Activated CD4-positive, alpha-beta memory T cell treated with anti-CD3 and anti-CD28 coated beads, Interleukin-2, amount 10 ng/mL, durations not matched to agents 7 days and 5 days (primary cell): Measurements from ENCODE around the gene CMTM4. TPM values are rescaled to one million over a fixed set of nuclear protein-coding genes. Genes with fewer than 3 reads are reported as not detected.

ENCODE experiments used
- CTCF ChIA-PET: fragments of 350-600 bp; sonication (Branson Sonifier 250); formaldehyde crosslinking; loops from one replicate; lab custom pipeline; 2021; ENCODE audit warnings: antibody characterized with exemption, inconsistent platforms; lab: Charles Lee
- POLR2A ChIA-PET: fragments of 350-600 bp; sonication (Branson Sonifier 250); formaldehyde crosslinking; loops from one replicate; lab custom pipeline; 2021; ENCODE audit warnings: antibody characterized with exemption; lab: Charles Lee
- DNase-seq: peaks from one replicate; pipeline ENCODE4 v3.0.0-alpha.2; 2020
- H3K27ac Mint-ChIP-seq: one replicate; pipeline ENCODE4 v1.8.0; 2021; ENCODE audit warnings: mild to moderate bottlenecking, mixed read lengths
- H3K27me3 Mint-ChIP-seq: one replicate; pipeline ENCODE4 v1.8.0; 2021; ENCODE audit warnings: mixed read lengths
- H3K36me3 Mint-ChIP-seq: one replicate; pipeline ENCODE4 v1.8.0; 2021; ENCODE audit warnings: low read depth, mixed read lengths
- H3K4me1 Mint-ChIP-seq: one replicate; pipeline ENCODE4 v1.8.0; 2021; ENCODE audit warnings: mixed read lengths
- H3K4me3 Mint-ChIP-seq: one replicate; pipeline ENCODE4 v1.8.0; 2021; ENCODE audit warnings: mild to moderate bottlenecking, mixed read lengths
- H3K9me3 Mint-ChIP-seq: one replicate; pipeline ENCODE4 v1.8.0; 2021; ENCODE audit warnings: mixed read lengths
- total RNA-seq, 2 experiments: library from RNA; stranded (reverse); gene quantifications; one replicate each; pipeline ENCODE4 v1.2.3, GENCODE V29; 2021

The CMTM4 gene
- under 1 TPM; 0.53 to 0.58 TPM for total RNA-seq

- POLR2A ChIA-PET, result no interaction called here
- H3K36me3 Mint-ChIP-seq, result no peaks in the 10 kb centered on the region
- H3K27ac Mint-ChIP-seq, result no peak within 1 kb of the TSS
- peaks cover 32% of the 10 kb centered on the region for H3K27me3 Mint-ChIP-seq
- H3K4me1 Mint-ChIP-seq, result peaks cover 10% of the 10 kb centered on the region
- peak; percentile 76 for DNase-seq
- CTCF ChIA-PET, result interaction anchor here (0.8 to 2.0 kb wide), 10 partner anchors 11 to 290 kb away, joined by 3 to 7 read pairs (median 3); partner anchors contain the start of gene NAE1
- peak within 1 kb of the TSS; percentile 69 for H3K4me3 Mint-ChIP-seq
- no peaks in the 10 kb centered on the region for H3K9me3 Mint-ChIP-seq
Observed at GRCh38 chr16:66696669-66697630, at the start of gene CMTM4. CMTM4 (minus strand) TSS chr16:66696743; CDS start chr16:66696525, 218 bp downstream.

GRCh38 chr16:66746048-66746447, 49.5 kb upstream of the CMTM4 start:
- peaks cover 49% of the 10 kb centered on the region for H3K4me1 Mint-ChIP-seq
- no peak overlapping the region for H3K4me3 Mint-ChIP-seq
- H3K9me3 Mint-ChIP-seq, result no peaks in the 10 kb centered on the region
- POLR2A ChIA-PET, result interaction anchor here (1.5 kb wide), 1 partner anchor 10 kb away, joined by 3 read pairs; no protein-coding TSS in a partner anchor
- H3K27ac Mint-ChIP-seq, result no peak overlapping the region
- H3K27me3 Mint-ChIP-seq, result no peaks in the 10 kb centered on the region
- peaks cover 46% of the 10 kb centered on the region for H3K36me3 Mint-ChIP-seq
- DNase-seq, result no peak
- CTCF ChIA-PET, result interaction anchor here (1.0 to 1.9 kb wide), 4 partner anchors 10 to 85 kb away, joined by 3 to 9 read pairs (median 6); partner anchors contain the start of gene NAE1

- H3K9me3 Mint-ChIP-seq, result no peaks in the 10 kb centered on the region
- no peak for DNase-seq
- H3K4me3 Mint-ChIP-seq, result no peak overlapping the region
- ChIA-PET POLR2A (interaction anchor here (0.7 kb wide), 1 partner anchor 191 kb away, joined by 3 read pairs; no protein-coding TSS in a partner anchor), CTCF (interaction anchor here (0.7 to 2.3 kb wide), 11 partner anchors 9 to 706 kb away, joined by 3 to 27 read pairs (median 5); partner anchors contain the start of genes DYNC1LI2 and NAE1)
- peaks cover 38% of the 10 kb centered on the region for H3K4me1 Mint-ChIP-seq
- peaks cover 58% of the 10 kb centered on the region for H3K36me3 Mint-ChIP-seq
- no peaks in the 10 kb centered on the region for H3K27me3 Mint-ChIP-seq
- H3K27ac Mint-ChIP-seq, result peak overlapping the region; percentile 60
Observed at GRCh38 chr16:66741950-66742808, 45.6 kb upstream of the CMTM4 start.

DNA sequence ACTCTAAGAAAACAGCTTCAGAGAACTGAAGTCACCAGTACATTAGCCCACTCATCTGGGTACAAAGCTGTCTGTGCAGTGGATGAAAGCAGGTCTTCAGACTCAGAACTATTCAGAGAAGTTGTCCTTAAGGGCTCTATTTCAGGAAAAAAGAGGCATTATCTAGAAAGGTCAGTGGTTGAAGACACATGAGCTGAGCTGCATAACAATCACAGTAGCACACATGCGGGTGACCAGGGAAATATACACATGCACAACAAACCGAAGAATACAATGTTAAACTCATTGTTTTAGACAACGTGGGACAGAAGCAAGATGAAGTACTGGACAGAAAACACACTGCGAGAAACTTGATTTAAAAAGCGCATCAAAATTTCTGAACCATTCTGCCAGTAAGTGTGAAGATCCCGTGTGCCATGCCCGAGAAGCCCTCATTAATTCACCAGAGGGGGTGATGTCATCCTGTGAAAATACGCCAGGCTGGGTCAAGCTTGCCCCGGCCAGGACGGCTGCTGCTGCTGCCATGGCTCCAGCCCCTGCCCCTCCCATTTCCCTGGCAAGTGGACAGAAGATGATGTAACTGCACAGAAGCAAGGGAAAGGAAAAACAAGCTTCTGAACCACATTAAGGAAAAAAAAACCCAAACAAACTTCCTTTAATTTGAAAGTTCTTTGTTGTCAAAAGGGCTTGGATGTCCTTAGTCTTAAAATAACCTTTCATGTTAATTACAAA, 44.8 kb upstream of the CMTM4 start:
- H3K36me3 Mint-ChIP-seq, result peaks cover 51% of the 10 kb centered on the region
- no peak for DNase-seq
- ChIA-PET POLR2A (interaction anchor here (0.7 to 1.2 kb wide), 3 partner anchors 13 to 192 kb away, joined by 3 read pairs; partner anchors contain the start of gene CKLF), CTCF (interaction anchor here (0.7 to 2.3 kb wide), 18 partner anchors 8 to 706 kb away, joined by 3 to 27 read pairs (median 5); partner anchors contain the start of genes DYNC1LI2 and NAE1)
- H3K4me3 Mint-ChIP-seq, result no peak overlapping the region
- H3K4me1 Mint-ChIP-seq, result peaks cover 30% of the 10 kb centered on the region
- peak overlapping the region; percentile 42 for H3K27ac Mint-ChIP-seq
- H3K9me3 Mint-ChIP-seq, result no peaks in the 10 kb centered on the region
- no peaks in the 10 kb centered on the region for H3K27me3 Mint-ChIP-seq

DNA sequence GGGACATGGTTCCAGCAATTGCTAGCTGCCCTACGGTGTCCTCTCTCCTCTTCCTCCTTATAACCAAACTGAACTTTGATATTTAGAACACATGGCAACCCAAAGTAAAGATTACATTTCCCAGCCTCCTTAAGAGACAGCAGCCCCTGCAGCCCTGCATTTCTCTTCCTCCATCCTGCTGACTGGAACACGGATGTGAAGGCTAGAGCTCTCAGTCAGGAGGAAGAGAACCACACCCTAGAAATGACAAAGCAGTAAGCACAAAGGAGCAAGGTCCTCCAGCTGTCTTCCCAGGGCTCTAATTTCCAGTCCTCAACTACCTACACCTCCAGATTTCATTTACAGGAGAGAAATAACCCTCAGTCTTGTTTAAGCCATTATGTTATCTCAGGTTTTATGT, 44.0 kb upstream of the CMTM4 start:
- POLR2A ChIA-PET, result interaction anchor here (0.6 to 1.3 kb wide), 6 partner anchors 11 to 188 kb away, joined by 3 read pairs; partner anchors contain the start of genes CKLF and DYNC1LI2
- Mint-ChIP-seq H3K27me3 (no peaks in the 10 kb centered on the region), H3K4me1 (peaks cover 25% of the 10 kb centered on the region), H3K4me3 (no peak overlapping the region), H3K36me3 (peaks cover 53% of the 10 kb centered on the region), H3K27ac (peak overlapping the region; percentile 65), H3K9me3 (no peaks in the 10 kb centered on the region)
- DNase-seq, result no peak
- CTCF ChIA-PET, result interaction anchor here (0.6 to 2.3 kb wide), 20 partner anchors 8 to 336 kb away, joined by 3 to 27 read pairs (median 5); partner anchors contain the start of genes DYNC1LI2 and NAE1

DNA sequence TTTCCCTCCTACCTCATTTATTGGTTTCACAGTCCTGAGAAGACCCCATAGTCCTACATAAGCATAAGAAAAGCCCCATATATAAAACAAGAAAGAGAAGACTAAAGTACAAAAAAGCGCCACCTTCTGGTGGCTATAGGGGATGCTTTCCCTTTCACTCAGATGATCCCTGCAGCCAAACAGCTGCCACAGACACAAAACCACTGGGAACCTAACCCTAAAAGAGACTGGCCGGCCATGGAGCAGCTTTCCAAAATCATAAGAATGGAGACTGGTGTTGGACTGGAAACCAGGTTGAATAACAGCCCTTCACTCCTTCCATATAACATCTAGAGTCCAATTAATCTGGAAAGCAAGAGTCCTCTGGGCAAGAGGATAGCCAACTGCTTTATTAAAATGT, 43.5 kb upstream of the CMTM4 start:
- ChIA-PET POLR2A (interaction anchor here (0.6 to 1.3 kb wide), 5 partner anchors 11 to 187 kb away, joined by 3 read pairs; partner anchors contain the start of genes CKLF and DYNC1LI2), CTCF (interaction anchor here (0.6 to 2.3 kb wide), 15 partner anchors 9 to 334 kb away, joined by 3 to 27 read pairs (median 5); partner anchors contain the start of genes DYNC1LI2 and NAE1)
- peaks cover 54% of the 10 kb centered on the region for H3K36me3 Mint-ChIP-seq
- H3K27ac Mint-ChIP-seq, result peak overlapping the region; percentile 65
- no peaks in the 10 kb centered on the region for H3K9me3 Mint-ChIP-seq
- no peak overlapping the region for H3K4me3 Mint-ChIP-seq
- peak; percentile 38 for DNase-seq
- H3K27me3 Mint-ChIP-seq, result no peaks in the 10 kb centered on the region
- H3K4me1 Mint-ChIP-seq, result peaks cover 25% of the 10 kb centered on the region

DNA sequence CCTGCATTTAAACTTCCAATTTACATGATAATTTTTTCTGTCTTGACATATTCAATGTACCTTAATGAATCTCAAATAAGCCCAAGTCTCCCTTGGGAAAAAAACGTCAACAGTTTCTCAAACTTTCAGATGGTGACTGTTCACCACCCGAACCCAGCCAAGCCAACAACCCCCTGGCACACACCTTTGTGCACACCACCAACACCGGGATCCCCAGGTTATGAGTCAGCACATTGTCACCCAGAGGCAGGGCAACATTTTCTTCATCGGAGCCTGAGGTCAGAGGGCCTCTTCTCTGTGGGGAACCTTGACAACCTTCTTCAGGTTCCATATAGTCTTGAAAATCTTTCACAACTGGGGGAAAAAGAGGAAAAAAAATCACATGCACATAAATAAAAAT, 39.3 kb upstream of the CMTM4 start:
- no peaks in the 10 kb centered on the region for H3K9me3 Mint-ChIP-seq
- peaks cover 69% of the 10 kb centered on the region for H3K36me3 Mint-ChIP-seq
- ChIA-PET CTCF (interaction anchor here (1.1 to 3.3 kb wide), 6 partner anchors 8 to 139 kb away, joined by 4 to 23 read pairs (median 8); partner anchors contain the start of genes DYNC1LI2 and NAE1), POLR2A (no interaction called here)
- H3K4me3 Mint-ChIP-seq, result no peak overlapping the region
- H3K4me1 Mint-ChIP-seq, result peaks cover 17% of the 10 kb centered on the region
- no peak overlapping the region for H3K27ac Mint-ChIP-seq
- H3K27me3 Mint-ChIP-seq, result no peaks in the 10 kb centered on the region
- no peak for DNase-seq

DNA sequence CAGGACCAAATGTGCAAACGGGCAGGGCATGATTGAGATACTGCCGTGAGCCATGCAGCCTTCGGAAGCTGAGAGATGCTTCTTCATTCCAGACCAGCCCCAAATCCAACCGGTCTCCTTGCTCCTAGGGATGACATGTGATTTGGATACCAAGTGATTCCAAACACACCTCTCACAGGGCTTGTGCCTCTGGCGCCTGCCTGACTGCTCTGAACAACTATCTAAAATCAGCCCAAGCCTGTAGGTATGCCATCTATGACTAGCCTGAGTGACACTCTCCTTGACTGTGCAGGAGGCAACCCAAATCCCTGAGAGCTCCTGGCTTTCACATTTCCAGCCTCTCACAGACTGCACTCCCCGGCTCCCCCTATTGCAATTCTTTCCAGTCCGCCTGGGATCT, 34.6 kb upstream of the CMTM4 start:
- peaks cover 2% of the 10 kb centered on the region for H3K4me1 Mint-ChIP-seq
- DNase-seq, result no peak
- peaks cover 56% of the 10 kb centered on the region for H3K36me3 Mint-ChIP-seq
- H3K9me3 Mint-ChIP-seq, result no peaks in the 10 kb centered on the region
- no peaks in the 10 kb centered on the region for H3K27me3 Mint-ChIP-seq
- no peak overlapping the region for H3K27ac Mint-ChIP-seq
- CTCF ChIA-PET, result interaction anchor here (1.4 to 2.2 kb wide), 4 partner anchors 8 to 137 kb away, joined by 3 to 7 read pairs (median 4); no protein-coding TSS in a partner anchor
- H3K4me3 Mint-ChIP-seq, result no peak overlapping the region
- POLR2A ChIA-PET, result no interaction called here

DNA sequence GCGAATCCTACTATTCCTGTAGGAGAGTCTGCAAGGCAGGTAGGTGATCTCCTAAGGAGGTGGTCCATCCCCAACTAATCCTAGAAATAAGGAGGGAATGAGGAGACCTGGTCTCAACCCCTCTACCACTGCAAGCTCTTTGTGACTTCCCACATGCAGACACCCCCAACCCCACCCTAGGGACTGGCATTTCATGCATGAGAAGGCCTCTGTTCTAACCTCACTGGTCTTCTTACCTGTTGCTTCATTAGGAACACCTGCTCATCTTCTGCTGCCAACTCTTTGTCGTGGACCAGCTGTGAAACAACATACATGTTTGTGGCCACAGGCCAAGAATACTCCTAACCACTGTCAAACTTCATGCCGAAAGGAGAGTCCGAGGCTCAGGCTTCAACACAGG, 32.3 kb upstream of the CMTM4 start:
- H3K4me1 Mint-ChIP-seq, result peaks cover 2% of the 10 kb centered on the region
- no peak for DNase-seq
- H3K36me3 Mint-ChIP-seq, result peaks cover 56% of the 10 kb centered on the region
- ChIA-PET CTCF (interaction anchor here (0.8 to 4.1 kb wide), 12 partner anchors 9 to 324 kb away, joined by 3 to 28 read pairs (median 8); partner anchors contain the start of genes DYNC1LI2, NAE1 and PDP2), POLR2A (interaction anchor here (1.0 to 1.3 kb wide), 3 partner anchors 8 to 12 kb away, joined by 3 read pairs; no protein-coding TSS in a partner anchor)
- H3K4me3 Mint-ChIP-seq, result no peak overlapping the region
- no peaks in the 10 kb centered on the region for H3K9me3 Mint-ChIP-seq
- H3K27me3 Mint-ChIP-seq, result no peaks in the 10 kb centered on the region
- no peak overlapping the region for H3K27ac Mint-ChIP-seq

GRCh38 chr16:66728117-66728787, 31.7 kb upstream of the CMTM4 start:
- H3K27ac Mint-ChIP-seq, result no peak overlapping the region
- no peaks in the 10 kb centered on the region for H3K27me3 Mint-ChIP-seq
- H3K4me3 Mint-ChIP-seq, result no peak overlapping the region
- DNase-seq, result no peak
- H3K9me3 Mint-ChIP-seq, result no peaks in the 10 kb centered on the region
- peaks cover 56% of the 10 kb centered on the region for H3K36me3 Mint-ChIP-seq
- H3K4me1 Mint-ChIP-seq, result peaks cover 2% of the 10 kb centered on the region
- ChIA-PET POLR2A (interaction anchor here (1.0 to 1.3 kb wide), 3 partner anchors 9 to 12 kb away, joined by 3 read pairs; no protein-coding TSS in a partner anchor), CTCF (interaction anchor here (0.8 to 4.1 kb wide), 15 partner anchors 9 to 324 kb away, joined by 3 to 28 read pairs (median 5); partner anchors contain the start of genes DYNC1LI2, NAE1 and PDP2)

GRCh38 chr16:66720766-66721165, 24.2 kb upstream of the CMTM4 start:
- H3K4me3 Mint-ChIP-seq, result no peak overlapping the region
- H3K27me3 Mint-ChIP-seq, result no peaks in the 10 kb centered on the region
- no peaks in the 10 kb centered on the region for H3K9me3 Mint-ChIP-seq
- no peaks in the 10 kb centered on the region for H3K4me1 Mint-ChIP-seq
- H3K36me3 Mint-ChIP-seq, result peaks cover 26% of the 10 kb centered on the region
- POLR2A ChIA-PET, result no interaction called here
- CTCF ChIA-PET, result interaction anchor here (1.0 kb wide), 1 partner anchor 110 kb away, joined by 5 read pairs; the partner anchor contains the start of gene NAE1
- H3K27ac Mint-ChIP-seq, result no peak overlapping the region
- no peak for DNase-seq
